GM20000 (cell line): Measurements from ENCODE around the gene BTBD9.

ENCODE experiments used
- DNase-seq: peaks from one replicate; pipeline ENCODE4 v3.0.0; 2012; ENCODE audit warnings: low spot score
- TF ChIP-seq, protein P1 (sequence below): IDR thresholded peaks from 2 replicates; pipeline ENCODE4 v1.5.1; 2012; ENCODE audit warnings: mild to moderate bottlenecking, control low read depth; ENCODE audit errors: extremely low read depth, missing control alignments

Gene BTBD9

DNA sequence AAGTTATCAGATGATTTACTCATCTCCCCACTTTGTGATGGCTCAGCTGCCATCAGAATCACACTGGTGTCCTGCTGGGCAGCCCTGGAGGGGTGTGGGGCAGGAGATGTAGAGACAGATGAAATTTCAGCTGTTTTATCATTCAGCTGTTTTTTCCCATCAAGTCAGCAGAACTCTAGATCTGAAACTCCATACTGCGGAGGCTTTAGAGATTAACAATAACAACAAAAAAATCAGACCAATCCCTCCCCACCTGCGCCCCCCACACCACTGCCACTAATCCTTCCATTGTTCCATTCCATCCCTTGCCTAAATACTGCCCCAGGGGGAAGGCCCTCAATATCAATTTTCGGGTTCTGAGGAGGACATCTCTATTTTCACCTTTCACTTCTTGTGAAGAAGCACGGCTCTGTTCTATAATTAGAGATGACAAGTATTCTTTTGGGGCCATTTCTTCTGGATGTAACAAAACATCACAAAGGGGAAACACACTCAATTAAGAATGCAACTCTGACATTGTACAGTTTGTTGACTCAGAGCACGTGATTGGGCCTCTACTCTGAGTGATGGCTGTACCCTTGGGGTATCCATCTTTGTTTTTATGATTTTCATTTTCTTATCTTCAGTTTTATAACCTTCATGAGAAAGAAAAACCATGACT, 423.9 kb downstream of the BTBD9 start:
- peak; percentile 18 for DNase-seq
- TF ChIP-seq, protein P1, sequence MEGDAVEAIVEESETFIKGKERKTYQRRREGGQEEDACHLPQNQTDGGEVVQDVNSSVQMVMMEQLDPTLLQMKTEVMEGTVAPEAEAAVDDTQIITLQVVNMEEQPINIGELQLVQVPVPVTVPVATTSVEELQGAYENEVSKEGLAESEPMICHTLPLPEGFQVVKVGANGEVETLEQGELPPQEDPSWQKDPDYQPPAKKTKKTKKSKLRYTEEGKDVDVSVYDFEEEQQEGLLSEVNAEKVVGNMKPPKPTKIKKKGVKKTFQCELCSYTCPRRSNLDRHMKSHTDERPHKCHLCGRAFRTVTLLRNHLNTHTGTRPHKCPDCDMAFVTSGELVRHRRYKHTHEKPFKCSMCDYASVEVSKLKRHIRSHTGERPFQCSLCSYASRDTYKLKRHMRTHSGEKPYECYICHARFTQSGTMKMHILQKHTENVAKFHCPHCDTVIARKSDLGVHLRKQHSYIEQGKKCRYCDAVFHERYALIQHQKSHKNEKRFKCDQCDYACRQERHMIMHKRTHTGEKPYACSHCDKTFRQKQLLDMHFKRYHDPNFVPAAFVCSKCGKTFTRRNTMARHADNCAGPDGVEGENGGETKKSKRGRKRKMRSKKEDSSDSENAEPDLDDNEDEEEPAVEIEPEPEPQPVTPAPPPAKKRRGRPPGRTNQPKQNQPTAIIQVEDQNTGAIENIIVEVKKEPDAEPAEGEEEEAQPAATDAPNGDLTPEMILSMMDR, result no peak

GRCh38 chr6:38215225-38215624, 424.5 kb downstream of the BTBD9 start:
- TF ChIP-seq, protein P1, result no peak
- no peak for DNase-seq

DNA sequence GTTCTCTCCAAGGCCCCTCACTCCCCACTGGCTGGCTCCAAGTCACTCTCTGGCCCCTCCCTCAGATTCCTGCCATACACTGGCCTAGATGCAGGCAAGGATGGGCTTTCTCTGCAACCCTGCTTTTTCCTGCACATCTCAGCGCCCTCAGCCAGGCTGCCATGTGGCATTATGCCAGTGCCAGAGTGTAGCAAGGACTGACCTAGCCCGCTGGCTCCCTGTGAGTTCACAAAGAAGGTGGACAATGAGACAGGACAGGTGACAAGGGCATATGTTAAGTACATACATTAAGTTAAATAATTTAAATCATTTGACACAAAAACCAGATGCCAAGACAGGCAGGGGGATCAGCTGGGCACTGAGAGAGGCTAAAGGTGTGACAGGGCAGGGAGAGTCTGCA, 425.6 kb downstream of the BTBD9 start:
- TF ChIP-seq, protein P1, result no peak
- no peak for DNase-seq

DNA sequence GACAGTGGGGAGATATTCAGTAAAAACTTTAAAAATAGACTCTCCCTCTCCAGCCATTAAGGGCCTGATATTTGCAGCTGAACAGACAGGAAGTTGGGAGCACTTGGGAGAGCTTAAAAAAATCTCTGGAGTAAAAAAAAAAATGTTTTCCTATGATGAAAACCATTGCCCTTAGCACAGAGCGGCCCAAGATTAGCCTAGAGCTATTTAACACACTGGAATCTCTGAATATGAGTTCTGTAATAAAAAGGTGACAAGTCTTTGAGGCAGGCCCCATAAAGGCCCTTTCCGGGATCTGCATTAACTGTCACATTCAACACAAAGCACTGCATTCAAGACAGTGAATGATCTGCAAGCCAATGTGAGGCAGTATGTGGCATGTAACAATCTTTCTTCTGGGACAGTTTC, 426.5 kb downstream of the BTBD9 start:
- no peak for DNase-seq
- TF ChIP-seq, protein P1, result no peak

GRCh38 chr6:38212579-38212978, 427.1 kb downstream of the BTBD9 start:
- TF ChIP-seq, protein P1, result no peak
- DNase-seq, result no peak

- no peak for DNase-seq
- TF ChIP-seq, protein P1, result no peak
Observed at GRCh38 chr6:38212116-38212515, 427.6 kb downstream of the BTBD9 start.

DNA sequence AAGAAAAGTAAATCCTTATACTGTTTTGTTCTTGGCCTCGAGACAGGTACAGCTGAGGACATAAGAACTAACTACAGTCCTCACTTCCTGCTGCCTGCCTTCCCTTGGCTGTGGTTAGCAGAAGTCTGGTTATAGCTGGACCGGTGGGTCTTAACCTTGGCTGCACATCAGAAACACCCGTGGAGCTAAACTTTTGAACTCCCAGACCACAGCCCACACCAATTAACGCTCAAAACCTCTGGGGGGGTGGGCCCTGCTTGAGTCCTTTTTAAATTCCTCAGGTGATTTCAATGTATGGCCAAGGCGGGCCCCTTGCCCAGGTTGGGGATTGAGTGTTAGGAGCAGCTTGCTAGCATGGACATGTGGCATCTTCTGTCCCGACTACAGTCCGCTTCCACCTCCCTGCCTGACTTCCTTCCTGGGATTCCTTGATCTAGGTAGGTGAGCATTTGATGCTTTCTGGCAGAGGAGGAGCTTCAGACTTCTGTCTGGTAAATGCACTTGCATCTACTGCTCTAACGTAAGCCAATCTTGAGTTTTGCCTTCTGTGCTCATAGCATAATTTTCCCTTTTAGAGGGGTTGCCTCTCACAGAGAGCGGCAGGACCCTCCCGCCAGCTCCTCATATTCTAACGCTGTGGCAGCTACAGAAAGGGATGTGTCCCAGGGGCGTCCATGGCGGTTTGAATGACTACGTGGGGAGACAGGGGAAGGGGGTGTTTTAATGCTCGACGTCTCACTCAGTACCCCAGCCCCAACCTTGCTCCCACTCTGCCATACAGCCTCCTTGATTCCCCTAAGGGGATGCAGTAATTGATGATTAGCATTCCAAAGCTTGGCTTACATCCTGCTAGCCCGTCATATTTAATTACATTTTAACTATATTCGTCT, 430.1 kb downstream of the BTBD9 start:
- no peak for DNase-seq
- TF ChIP-seq, protein P1, result no peak
